Right forelimb (tissue), 1 donor: ENCODE results near the gene DBNL.

Source experiments
- DNase-seq: peaks from one replicate; pipeline ENCODE4 v3.0.0-alpha.2; 2018

Gene DBNL

GRCh38 chr7:44062180-44062902, 17.8 kb downstream of the DBNL start:
- DNase-seq, result no peak

DNA sequence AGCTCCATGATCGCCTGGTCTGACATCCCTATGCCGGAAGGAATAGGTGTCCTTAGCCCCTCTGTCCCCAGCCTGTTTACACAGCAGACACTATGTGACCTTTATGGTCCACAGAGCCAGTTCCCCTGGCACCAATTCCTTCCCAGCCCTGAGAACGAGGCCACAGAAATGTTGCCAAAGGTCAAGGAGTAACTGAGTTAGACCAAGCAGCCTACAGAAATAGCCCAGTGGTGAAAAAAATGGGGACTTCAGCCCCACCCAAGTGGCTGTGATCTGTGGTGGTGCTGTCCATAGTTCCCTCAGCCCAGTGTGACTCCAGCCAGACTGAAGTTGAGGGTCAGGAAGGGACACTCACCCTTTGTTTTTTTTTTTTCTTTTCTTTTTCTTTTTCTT, 18.4 kb downstream of the DBNL start:
- peak; percentile 41 for DNase-seq

DNA sequence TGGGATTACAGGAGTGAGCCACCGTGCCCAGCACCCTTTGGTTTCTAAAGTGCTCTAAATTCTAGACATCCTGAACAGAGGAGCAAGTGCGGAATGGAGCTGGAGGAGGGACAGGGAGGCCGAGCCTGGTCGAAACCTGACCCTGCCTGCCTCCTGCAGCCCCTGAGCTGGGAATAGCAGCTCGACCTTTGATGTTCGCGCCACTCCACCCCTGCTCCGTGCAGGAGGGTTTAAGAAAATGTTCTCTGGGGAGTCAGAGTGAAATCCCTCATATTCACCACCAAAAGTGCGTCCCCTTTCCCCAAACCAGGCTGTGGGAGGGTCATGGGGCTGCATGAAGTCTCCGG, 19.0 kb downstream of the DBNL start:
- DNase-seq, result peak; percentile 37

- peak; percentile 47 for DNase-seq
Observed at GRCh38 chr7:44063894-44064651, 19.6 kb downstream of the DBNL start.

- DNase-seq, result no peak
Observed at GRCh38 chr7:44064791-44065430, 20.4 kb downstream of the DBNL start.

DNA sequence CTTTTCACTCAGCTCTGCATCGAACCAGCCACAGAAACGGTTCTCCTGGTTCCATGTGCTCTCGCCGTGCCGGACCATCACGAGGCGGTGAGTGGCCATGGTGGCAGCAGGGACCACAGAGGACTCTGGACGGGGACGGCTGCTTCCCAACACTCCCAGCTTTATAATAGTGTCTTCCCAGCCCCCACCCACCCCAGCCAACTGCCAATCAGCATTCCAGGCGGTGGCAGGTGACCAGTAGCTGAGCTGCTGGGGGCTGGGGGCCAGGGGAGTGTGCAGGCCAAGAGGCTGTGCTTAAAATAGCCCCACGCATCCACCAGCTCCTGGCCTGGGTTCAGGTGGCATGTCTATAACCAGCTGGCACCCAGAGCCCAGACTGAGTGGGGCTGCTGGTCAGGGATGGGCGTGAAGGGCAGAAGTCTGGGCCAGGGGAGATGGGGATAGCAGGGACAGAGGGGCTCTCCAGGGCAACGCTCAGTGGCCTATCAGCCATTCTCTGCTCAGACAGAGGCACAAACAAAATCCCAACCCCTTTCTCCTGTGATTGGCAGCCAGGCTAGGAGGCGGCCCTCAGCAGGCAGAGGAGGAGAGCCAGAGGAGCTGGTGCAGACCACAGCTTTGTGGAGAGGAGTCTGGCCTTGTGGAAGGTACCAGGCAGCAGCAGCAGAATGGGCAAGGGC, 21.1 kb downstream of the DBNL start, which contains the start of gene PGAM2:
TSS of gene PGAM2 (minus strand) at position 137 of the 680 bp plus-strand sequence. CDS start at position 99, 38 bp downstream.
- DNase-seq, result peak; percentile 75

DNA sequence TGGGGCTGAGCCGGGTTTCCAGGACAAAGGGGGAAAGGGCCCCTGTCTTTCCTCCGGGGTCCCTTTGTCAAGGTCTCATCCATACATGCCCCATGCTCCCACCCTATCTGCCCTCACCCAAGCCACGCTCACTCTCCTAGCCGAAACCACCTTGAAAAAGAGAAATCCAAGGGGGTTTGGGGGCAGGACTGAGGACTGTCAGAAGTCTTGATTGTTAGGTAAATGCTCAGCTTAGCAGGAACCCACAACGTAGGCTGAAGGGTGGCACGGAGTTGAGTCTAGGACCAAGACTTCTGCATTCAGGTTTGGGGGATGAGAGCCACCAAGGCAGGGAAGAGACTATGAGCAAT, 21.6 kb downstream of the DBNL start:
- peak; percentile 57 for DNase-seq

DNA sequence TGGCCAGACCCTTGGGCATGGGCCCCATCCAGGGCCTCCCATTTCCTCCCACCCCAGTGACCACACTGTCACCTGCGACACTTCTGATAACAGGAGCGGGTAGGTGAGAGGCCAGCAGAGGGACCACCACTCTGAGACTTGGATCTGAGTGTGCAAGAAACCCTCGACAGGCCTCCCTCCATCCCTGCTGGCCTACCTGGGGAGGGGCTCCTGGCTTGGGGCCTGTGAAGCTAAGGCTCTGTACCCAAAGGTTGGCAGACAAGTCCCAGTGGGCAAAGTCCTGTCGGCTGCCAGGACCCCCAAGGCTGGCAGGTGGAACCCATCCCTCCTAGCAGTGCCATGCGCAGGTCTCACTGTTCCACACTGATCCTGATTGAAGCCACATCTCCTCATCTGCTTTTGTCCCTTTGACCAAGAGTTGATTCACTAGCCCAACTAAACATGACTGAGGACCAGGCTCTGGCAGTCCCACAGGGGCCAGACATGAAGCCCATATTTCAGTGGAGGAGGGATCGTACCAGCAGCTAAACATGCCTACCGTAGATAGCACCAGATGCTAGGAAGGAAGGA, 22.1 kb downstream of the DBNL start:
- DNase-seq, result peak; percentile 46

- peak; percentile 43 for DNase-seq
Observed at GRCh38 chr7:44067064-44067951, 22.8 kb downstream of the DBNL start.

DNA sequence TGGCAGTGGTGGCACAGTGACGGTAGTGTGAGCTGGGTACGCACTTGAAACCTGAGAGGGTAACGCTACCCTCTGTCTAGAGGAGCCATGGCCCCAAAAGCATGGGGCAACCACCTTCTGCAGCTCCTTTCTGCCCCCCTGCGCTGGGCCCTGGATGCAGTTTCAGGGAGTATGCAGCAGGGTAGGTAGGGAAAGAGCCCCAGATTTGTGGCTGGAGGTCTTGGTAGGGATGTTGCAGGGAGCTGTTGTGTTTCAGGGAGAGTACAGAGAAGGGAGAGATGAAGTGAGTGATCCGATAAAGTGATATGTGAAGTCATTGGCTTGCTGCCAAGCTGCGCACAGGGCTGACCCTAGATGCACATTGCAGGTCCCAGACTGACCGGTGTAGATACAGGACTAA, 23.6 kb downstream of the DBNL start:
- no peak for DNase-seq

- no peak for DNase-seq
Observed at GRCh38 chr7:44071726-44072363, 27.3 kb downstream of the DBNL start.

DNA sequence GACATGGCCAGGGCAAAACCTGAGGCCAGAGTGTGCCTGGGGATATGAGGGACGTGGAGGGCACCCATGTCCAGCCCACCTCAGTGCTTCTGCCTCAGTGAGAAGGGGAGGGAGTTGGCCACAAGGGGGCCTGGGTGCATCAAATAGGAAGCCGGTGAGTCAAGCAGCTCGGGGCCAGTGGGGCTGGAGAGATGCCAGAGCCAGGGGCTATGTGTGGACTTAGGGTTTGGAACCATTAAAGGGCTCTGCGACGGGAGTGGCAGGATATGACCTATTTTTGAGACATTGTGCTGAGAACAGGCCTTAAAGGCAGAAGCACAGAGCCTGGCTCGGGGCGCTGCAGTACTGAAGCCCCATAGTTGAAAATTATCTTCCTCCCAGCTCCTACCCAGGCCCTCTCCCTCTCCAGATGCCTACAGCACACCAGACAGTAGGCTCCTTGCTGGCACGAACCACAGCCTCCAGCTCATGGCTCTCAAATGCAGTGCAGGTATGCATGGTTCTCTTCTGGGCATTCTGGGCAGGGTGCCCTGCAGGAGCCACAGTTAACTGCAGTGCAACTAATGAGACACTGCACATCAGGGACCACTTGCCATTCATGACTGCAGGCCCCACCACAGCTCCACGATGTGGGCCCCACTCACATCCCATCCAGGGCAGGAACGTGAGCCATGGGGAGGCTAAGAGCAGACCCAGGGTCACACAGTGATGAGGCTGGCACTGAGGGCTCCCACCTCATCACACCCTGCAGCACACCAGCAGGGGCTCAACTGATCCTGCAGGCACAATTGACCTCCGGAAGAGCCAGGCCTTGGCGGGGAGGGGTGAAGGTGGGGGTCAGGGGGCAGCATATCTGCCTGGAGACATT, 28.1 kb downstream of the DBNL start:
- DNase-seq, result peak; percentile 69

- no peak for DNase-seq
Observed at GRCh38 chr7:44073664-44074348, 29.3 kb downstream of the DBNL start.

- DNase-seq, result no peak
Observed at GRCh38 chr7:44074349-44074695, 29.8 kb downstream of the DBNL start.

DNA sequence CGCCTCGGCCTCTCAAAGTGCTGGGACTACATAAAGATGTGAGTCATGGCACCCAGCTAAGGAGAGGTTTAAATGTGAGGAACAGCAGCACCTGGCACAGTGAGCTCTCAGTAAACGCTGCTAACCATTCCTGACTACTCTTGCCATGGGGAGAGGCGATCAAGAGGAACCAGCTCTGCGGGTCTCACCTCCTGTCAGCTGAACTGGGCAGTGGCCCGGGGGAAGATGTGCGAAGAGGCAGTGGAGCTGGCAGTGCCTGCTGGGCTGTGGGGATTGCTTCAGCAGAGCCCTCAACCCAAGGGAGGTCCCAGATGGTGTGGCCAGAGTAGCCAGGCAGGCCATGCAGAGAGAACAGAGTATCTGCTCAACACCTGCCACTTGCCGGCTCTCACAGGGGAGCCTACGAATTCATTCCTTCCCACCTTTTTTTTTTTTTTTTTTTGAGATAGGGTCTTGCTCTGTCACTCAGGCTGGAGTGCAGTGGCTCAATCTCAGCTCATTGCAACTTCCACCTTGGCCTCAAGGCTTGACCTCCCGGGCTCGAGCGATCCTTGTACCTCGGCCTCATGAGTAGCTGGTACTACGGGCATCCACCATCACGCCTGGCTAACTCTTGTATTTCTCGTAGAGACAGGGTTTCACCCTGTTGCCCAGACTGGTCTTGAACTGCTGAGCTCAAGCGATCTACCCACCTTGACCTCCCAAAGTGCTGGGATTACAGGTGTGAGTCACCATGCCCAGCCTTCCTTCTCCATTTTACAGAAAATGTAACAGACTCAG, 31.0 kb downstream of the DBNL start:
- peak; percentile 24 for DNase-seq

GRCh38 chr7:44076101-44076895, 31.8 kb downstream of the DBNL start:
- peak; percentile 31 for DNase-seq

- peak; percentile 29 for DNase-seq
Observed at GRCh38 chr7:44077061-44077460, 32.6 kb downstream of the DBNL start.

- peak; percentile 25 for DNase-seq
Observed at GRCh38 chr7:44077681-44078091, 33.2 kb downstream of the DBNL start.
